Left renal pelvis (tissue), 4 donors: ENCODE measurements around the gene DNAH17. TPM values are rescaled to one million over a fixed set of nuclear protein-coding genes. Genes with fewer than 3 reads are reported as not detected.
"Not testable (repeated sequence)": the region's sequence is repeated elsewhere in the genome, so short reads cannot be mapped to it uniquely, and the experiment has no call there.

Experiments
- DNase-seq, 4 donors: peaks; one replicate each; pipeline ENCODE4 v3.0.0-alpha.2; 2013; ENCODE audit warnings: low read depth in 4 of 4, low spot score in 3 of 4
- polyA plus RNA-seq, 4 donors: library from polyadenylated mRNA; unstranded; fragments of 120-200 nt; gene quantifications; one replicate each; pipeline ENCODE4 v1.2.1, GENCODE V29; 2013; ENCODE audit not compliant: insufficient read length in 4 of 4

Gene DNAH17
- polyA plus RNA-seq, 4 donors = 1.5 to 4.8 (median 2.2) TPM

DNA sequence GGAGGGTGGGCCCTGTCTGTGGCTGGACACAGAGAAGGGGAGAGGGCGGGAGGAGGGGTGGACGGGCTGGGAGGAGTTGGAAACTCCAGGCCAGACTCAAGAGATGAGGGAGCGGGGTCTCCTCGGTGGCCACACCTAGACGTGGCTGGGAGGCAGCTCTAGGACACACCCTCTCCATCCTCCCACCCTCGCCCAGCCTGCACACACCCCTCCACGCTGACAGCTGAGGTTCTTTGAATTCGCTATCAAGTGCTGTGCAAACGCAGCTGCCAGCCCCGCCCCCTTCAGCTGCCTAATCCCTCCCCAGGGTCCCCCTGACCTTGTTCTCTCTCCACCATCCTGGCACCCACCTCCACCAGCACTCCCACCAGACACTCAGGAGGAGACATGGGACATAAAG, 48.7 kb downstream of the DNAH17 start:
- DNase-seq = no peak

DNA sequence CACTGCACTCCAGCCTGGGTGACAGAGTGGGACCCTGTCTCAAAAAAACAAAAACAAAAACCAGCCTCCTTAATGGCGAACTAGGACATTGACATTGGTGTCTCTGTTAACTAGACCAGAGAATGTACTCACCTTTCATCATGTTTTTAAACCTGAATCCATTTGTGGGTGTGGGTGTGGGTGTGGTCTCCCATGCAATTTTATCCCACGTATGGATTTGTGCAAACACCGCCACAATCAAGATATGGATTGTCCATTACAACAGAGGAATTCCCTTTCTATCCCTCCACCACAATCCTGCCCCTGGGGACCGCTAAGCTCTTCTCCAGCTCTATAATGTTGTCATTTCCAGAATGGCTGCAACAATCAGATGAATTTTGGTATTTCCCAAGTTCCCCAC, 49.9 kb downstream of the DNAH17 start:
- DNase-seq = no peak

DNA sequence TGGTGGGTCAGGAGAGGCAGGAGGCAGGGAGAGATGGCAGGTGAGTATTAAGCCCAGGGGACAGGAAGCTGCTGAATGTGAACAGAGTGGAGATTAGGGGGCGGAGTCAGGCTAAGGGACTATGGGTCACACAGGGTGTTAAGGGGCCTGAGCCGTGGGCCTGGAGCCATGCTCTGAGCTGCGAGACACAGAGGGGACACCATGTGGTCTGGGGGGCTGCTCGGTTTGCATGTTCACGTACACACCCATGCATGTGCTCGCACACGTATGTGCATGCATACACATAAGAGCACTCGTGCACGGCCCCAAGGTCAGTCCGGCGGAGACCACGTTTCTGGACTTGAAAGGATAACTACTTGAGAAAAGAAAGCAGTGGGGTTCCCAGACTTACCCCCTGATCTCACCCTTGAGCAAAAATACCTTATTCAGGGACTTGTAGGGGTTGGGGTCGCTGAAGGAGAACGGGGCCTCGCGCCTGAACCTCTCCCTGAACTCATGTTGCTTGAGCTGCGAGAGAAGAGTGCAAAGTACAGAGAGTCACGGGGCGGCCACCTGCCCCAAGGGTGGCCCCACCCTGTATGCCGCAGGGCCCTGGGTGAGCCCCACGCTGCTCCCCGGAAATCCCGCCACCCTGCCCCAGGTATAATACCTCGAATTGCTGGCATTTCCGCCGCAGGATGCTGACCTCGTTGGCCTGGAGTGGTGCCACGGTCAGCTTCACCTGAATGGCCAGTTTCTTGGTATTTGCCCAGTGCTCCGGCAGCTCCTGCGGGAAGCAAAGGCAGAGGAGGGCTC, 50.8 kb downstream of the DNAH17 start:
- no peak for DNase-seq

DNA sequence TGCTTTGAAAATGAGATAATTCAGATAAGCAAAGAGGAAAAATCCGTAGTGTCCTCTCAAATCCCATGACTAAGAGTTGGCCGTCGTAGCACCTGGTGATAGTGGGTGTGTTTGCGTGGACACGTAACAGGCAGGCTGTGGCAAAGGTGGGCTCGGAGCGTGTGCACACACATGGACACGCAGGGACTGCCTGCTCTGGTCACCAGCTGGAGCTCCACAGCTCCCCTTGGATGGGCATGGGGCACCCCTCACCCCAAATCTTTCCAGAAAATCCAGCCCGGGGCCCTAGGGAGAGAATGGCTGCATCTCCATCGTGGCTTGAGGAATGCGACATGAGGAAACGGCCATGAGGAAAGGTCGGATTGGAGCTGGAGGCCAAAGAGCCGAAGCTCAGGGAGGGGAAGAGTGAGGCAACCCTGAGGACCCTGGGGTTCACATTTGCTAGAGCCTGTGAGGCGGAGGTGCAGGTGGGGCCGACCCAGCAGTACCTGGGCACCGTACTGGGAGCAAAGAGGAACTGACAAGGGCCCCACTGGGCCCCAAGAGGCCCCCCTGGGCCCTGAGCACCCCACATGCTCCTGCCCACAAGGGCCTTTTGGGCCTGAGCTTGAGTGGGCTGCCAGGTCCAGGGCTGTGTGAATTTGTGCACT, 51.6 kb downstream of the DNAH17 start:
- no peak for DNase-seq

DNA sequence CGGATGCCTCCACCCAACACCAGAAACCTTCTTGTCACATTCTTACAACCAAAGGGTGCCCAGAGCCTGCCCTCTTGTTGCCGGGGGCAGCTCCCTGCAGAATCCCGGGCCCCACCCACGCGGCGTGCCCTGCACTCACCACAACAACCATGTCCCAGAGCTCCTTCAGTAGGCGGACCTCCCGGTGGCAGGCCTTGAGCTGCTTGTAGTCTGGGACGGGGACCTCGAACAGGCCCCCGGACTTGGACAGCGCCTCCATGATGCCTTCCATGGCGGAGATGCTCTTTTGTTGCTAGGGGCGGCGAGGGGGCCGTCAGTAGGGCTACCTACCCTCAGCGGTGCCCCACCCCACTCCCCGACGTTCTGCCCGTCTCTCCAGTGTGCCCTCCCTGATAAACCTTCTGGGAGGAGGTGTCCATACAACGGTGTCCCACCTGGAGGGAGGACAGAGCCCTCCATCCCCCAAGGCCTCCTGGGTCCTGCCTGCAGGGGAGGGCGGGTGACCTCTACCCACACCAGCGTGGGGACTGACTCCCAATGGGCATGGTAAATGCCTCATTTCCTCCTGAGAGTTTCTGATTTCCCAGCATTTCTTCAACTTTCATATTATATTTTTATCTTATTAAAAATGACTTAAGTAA, 52.2 kb downstream of the DNAH17 start:
- no peak for DNase-seq

DNA sequence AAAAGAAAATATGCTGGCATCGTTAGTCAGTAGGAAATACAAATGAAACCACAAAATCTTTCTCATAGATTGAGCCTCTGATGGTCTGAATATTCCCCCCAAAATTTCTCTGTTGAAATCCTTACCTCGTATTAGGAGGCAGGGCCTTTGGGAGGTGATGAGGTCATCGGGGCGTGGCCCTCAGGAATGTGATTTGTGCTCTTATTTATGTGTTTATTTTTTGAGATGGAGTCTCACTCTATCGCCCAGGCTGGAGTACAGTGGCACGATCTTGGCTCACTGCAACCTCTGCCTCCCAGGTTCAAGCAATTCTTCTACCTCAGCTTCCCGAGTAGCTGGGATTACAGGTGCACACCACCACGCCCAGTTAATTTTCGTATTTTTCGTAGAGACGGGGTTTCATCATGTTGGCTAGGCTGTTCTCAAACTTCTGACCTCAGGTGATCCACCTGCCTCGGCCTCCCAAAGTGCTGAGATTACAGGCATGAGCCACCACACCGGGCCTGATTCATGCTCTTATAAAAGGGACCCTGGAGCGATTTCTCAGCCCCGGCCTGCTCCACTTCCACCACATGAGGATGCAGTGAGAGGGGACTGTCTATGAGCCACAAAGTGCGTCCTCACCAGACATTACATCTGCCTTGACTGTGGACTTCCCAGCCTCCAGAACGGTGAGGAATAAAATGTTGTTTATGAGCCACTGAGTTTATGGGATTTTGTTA, 53.1 kb downstream of the DNAH17 start:
- no peak for DNase-seq

DNA sequence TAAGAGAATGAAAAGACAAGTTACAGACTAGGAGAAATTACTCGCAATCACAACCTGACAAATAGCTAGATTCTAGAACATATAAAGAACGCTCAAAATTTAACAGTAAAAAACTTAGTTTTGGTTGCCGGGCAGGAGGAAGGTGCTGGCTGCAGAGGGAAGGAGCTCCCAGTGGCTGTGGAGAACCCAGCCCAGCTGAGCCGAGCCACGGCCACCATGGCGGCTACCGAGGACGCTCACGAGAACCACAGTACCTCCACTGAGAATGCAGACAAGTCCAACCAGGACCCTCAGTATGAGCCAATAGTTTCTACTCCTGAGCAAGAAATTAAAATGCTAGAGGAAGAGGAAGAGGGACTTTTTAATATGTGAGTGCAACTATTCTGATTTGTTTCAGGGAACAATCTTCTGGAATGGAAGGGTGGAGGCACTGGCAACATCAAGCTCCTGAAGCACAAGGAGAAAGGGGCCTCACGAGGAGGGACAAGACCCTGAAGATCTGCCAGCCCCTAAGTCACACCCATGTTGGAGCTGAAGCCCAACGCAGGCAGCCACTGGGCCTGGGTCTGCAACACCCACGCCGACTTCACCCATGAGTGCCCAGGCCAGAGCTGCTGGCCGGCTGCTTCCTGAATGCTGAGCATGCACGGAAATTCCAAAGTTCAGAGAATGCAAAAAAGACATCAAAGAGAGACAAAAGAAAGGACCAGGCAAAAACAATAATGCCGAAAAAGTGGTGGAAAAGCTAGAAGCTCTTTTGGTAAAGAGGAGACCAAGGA, 55.0 kb downstream of the DNAH17 start:
- DNase-seq = no peak

DNA sequence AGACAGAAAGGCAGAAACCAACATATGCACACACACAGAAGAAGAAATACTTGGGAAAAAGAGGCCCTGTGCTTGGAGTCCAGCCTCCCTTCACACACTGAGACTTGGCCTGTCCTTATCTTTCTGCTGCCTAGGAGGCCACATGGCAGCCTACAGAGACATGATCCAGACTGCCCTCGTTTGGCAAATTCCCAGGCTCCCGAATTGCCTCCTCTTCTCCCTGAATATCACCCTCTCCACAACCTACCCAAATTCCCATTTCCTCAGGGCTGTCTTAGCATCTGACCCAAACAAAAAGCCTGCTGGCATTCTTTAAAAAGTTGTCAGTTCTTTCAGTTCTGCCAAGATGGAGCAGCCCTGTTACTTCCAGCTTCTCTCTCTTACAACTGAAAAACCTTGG, 59.8 kb downstream of the DNAH17 start:
- no peak for DNase-seq

DNA sequence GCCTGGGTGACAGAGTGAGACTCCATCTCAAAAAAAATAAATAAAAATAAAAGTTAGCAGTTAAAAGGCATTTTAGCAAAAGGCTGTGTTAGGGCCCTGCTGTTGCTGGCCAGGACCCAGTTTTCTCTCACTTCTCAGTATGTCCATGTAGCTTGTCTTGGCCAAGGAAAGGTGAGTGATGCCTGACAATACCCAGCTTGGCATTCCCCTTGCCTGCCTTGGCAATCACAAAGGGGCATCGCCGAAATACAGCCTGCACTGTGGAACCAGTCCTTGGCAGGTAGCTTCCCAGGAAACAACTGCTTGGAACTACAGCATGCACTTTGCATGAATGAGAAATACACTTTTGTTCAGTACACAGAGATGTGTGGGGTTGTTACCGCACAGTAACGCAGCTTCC, 61.7 kb downstream of the DNAH17 start:
- no peak for DNase-seq

DNA sequence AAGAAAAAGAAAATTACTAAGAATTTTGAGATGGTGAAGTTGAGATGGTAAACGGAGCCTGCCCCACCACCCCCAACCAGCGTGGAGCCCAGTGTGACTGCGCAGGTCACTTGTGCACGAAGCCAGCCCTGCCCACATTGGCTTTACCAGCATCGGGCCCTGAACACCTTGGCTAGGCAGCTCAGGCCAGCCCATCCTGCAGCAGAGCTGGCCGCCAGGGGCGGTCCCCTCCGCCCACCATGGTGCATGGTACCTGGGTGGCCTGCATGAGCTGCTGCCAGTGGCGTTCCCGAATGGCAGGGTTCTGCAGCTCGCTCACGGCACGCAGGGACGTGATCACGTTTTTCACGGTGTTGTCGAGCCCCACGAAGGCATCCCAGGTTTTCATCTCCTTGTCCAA, 62.7 kb downstream of the DNAH17 start:
- DNase-seq = no peak

DNA sequence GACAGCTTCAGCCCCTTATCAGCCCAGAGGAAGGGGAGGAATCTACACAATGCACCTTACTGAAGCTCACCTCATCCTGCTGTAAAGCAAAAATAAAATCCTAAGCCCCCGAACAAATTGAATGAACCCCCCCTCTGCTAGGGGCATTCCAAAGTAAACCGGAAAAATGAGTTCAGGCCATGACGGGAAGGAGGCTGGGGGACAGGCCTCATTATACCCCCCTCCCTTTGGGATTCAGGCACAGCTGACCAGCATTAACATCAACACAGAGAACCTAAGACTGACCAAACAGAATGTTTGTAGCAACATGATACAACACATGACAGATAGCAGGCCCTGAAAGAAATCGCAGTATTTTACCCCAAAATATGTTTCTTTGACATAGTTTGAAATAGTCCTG, 64.2 kb downstream of the DNAH17 start:
- no peak for DNase-seq

DNA sequence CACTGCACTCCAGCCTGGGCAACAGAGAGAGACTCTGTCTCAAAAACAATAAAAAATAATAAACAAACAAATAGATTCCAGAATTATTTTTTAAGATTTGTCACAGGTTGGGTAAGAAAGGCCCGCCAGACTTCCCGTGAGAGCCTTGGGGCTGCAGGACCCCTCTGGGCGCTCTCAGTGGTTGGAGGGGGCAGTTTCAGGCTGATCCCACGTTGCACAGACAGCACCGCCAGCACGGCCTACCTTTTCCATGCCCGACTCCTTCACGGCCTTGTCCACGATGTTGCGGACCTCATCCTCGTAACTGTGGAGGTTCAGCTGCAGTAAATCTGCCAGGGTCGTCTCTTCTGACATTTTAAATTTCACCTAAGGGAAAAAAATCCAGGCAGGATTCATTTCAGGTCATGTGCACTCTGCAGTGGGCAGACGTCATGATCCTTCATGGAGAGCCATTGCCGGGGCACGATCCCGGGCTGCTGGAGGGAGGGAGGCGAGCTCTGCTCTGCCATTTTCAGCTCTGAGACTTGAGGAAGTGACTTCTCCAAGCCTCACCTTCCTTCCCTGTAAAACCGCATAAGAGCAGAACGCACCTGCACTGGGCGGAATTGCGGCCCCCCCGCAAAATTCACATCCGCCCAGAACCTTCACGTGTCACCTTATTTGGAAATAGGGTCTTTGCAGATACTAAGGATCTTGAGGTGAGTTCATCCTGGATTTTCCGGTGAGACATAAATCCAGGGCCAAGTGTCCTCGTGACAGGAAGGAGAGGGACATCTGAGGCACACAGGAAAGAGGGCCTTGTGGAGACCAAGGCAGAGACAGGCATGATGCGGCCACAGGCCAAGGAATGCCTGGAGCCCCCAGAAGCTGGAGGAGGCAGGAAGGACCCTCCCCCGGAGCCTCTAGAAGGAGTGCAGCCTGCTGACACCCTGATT, 66.8 kb downstream of the DNAH17 start:
- DNase-seq = no peak

DNA sequence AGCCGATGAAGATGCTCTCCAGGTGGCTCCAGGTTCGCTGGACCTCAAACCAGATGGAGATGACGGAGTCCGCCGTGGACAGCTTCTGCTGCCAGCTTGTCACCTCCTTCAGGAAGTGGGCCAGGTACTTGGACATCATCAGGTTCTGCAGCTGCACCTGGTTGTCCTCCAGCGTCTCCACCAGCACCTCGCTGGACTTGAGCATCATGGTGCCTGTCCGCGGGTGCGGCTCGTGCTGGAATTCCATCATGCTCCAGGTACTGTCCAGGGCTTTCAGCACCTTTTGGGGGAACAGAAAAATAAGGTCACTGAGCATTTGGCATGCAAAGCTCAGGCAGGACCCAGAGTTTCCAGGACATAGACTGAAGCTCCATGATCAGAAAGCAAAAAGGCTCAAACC, 69.7 kb downstream of the DNAH17 start:
- DNase-seq = no peak

DNA sequence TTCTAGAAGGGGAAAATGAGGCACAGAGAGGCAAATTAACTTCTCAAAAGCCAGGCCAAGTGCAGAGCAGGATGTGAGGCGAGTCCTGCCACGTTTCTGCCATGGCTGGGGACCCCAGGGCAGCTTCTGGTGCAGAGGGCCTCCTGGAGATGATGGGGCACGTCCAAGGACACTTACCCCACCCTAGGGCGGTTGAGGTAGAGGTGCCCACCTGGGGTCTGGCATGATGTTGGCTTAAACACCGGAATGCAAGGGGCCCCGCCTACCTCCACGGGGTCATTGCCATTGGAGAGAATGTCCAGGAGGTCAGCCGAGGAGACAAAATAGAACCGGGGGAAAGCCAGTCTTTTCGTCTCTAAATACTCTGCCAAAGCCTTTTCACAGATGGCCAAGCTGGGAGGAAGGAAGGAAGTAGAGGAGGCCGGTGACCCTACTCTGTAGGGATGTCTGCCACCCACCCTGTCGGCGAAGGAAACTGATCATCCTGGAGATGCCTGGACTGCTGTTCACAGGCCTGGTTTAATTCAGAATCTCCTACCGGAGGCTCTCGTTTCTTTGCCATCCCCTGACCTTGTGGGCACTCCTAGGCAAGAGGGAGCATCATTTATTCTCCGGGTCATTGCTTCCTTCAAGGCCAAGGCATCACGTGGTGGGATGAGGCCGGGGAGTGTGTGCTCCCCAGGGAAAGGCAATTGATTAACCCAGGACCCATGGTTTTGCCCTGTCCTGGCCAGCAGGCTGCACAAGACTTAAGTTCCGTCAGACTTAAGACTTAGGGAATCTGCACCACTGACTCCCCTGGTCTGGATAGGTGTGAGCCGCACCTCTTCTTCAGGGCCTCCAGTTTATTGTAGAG, 70.5 kb downstream of the DNAH17 start:
- no peak for DNase-seq

DNA sequence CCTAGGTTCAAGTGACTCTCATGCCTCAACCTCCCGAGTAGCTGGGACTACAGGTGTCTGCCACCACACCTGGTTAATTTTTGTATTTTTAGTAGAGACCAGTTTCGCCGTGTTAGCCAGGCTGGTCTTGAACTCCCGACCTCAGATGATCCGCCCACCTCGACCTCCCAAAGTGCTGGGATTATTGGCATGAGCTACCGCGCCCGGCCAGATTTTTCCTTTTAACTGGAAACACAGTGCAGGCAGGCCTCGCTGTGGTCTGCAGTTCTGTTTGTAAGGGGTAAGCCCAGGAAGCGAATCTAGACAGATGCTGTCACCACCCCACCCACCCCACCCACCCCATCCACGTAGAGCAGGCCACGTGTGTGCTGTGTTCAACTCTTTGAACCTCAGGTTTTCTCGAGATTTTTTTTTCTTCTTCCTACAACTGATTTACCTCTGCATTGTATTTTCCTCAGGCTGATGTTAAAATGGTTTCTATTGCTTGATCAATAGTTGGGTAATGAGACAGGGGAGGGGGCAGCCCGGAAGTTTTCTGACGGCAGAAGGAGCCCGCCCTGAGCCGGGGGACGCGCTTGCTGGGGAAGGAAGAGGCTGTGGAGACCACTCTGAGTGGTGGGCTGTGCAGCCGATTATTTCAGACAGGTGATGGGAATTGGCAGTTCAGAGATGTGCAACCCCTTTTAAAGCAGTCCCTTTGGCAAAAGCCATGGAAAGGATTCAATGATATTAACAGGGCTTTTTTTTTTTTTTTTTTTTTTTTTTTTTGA, 72.9 kb downstream of the DNAH17 start:
- DNase-seq = no peak

DNA sequence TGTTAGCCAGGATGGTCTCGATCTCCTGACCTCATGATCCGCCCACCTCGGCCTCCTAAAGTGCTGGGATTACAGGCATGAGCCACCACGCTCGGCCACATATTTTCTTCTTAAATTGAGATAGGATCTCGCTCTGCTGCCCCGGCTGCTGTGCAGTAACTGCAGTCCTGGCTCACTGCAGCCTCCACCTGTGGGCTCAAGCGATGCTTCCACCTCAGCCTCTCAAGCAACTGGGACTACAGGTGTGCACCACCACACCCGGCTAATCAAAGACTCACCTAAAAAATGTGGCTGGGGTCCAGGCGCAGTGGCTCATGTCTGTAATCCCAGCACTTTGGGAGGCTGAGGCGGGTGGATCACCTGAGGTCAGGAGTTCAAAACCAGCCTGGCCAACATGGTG, 73.8 kb downstream of the DNAH17 start:
- DNase-seq = not testable (repeated sequence)

DNA sequence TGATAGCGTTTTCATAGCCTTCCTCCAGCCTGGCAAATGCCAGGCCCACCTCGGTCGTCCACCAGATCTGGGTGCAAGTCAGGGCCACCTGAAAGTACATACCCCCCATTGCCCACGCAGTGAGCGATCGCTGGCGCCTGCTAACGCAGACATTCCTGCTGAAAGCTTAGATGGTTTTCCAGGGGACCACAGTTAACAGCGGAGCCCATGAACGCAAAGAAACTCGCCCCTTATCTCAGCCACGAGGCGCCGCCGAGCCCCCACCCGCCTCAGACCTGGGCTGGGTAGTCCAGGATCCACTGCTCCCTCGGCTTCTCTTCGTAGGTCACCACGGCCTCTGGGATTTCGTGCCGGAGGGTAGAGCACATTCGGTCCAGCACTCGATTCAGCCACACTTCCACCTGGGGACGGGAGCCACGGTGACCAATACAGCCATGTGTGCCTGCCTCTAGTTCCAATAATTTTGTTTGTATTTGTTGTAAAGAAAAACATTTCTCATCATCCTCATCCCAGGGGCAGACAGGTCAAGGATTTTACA, 74.5 kb downstream of the DNAH17 start:
- no peak for DNase-seq
